ENCODE data around the gene UGT3A2. TPM values are rescaled to one million over a fixed set of nuclear protein-coding genes. Genes with fewer than 3 reads are reported as not detected.
"Not testable (repeated sequence)": the region's sequence is repeated elsewhere in the genome, so short reads cannot be mapped to it uniquely, and the experiment has no call there.

UGT3A2 gene
- total RNA-seq, 1 experiment from 2014 or later: not detected

DNA sequence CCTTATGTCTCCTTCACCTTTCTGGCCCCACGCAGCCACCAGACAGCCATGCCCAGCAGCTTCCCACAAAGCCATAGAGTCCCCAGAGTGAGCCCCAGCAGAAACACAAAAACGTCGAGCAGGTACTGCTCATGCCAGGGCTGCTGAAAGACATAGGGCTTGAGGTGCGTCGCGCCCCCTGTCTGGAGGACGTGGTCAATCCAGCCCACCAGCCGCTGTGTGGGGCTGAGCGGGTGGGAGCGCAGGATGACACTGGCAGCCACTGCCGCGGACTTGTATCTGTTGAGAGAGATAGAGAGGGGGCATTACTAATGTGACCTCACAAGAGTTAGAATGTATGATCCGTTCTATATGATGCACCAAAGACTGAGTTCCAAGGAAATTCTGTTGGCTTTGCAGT is 31.0 kb downstream of the UGT3A2 start:
- Histone ChIP-seq H4K20me1 (ENCODE audit: insufficient read depth) (no peaks in the 10 kb centered on the region), H2AFZ (no peak overlapping the region), H3K27me3 (ENCODE audit: insufficient read depth, low read depth) (peaks cover 32% of the 10 kb centered on the region), H3K79me2 (ENCODE audit: low read depth) (no peaks in the 10 kb centered on the region), H3K9me3 (ENCODE audit: insufficient read depth, low read depth) (no peaks in the 10 kb centered on the region), H3F3A (ENCODE audit: insufficient read depth, low read depth) (no peaks in the 10 kb centered on the region), H3K27ac (no peak overlapping the region), H3K36me3 (ENCODE audit: low read depth) (no peaks in the 10 kb centered on the region), H3K4me3 (no peak overlapping the region), H3K4me1 (replicated peaks; ENCODE audit: insufficient read depth) (no peaks in the 10 kb centered on the region), H3K9me2 (ENCODE audit: insufficient read depth) (no peaks in the 10 kb centered on the region; the same call in 1 of the 2 replicates), H3K4me2 (no peak overlapping the region)
- no peak for TF ChIP-seq EZH2 (IDR thresholded peaks at IDR 0.05; ENCODE audit: low read depth)
- TF ChIP-seq, protein P1, sequence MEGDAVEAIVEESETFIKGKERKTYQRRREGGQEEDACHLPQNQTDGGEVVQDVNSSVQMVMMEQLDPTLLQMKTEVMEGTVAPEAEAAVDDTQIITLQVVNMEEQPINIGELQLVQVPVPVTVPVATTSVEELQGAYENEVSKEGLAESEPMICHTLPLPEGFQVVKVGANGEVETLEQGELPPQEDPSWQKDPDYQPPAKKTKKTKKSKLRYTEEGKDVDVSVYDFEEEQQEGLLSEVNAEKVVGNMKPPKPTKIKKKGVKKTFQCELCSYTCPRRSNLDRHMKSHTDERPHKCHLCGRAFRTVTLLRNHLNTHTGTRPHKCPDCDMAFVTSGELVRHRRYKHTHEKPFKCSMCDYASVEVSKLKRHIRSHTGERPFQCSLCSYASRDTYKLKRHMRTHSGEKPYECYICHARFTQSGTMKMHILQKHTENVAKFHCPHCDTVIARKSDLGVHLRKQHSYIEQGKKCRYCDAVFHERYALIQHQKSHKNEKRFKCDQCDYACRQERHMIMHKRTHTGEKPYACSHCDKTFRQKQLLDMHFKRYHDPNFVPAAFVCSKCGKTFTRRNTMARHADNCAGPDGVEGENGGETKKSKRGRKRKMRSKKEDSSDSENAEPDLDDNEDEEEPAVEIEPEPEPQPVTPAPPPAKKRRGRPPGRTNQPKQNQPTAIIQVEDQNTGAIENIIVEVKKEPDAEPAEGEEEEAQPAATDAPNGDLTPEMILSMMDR (conservative IDR thresholded peaks at IDR 0.05): no peak
- BruUV-seq (replicated peaks): no TSS peak
- CTCF ChIA-PET: no interaction called here
- intact Hi-C loops (cut with micrococcal nuclease; ENCODE audit: unreplicated experiment): no loop called here
- POLR2A ChIA-PET (ENCODE audit: unreplicated experiment): no interaction called here
- DNase-seq: no peak

DNA sequence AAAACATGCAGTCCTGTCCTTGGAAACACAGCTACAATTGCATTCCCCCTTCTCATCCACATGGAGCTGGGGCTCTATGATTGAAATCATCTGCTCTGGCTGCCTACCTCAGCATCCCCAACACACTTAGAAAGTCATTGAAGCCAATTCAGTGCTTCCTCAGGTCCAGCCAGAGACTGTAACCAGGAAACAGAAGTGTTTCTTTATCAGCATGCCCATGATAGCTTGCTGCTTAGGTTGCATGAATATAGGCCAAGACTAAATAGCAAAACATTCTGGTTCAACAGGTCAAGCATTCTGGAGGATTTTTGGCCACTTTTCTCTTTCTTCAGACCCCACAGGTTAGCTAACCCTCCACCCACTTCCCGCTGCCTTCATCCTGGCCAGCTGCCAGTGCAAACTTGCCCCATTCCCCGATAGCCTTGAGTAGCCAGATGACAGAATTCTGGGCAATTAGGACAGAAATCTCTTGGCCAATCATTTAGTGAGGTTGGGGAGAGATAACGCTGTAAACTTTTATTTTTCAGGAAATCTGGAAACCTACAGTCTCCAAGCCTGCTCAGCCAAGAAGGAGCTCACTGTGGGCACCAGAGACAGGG is 32.0 kb downstream of the UGT3A2 start:
- H3K27me3 ChIP-seq (ENCODE audit: insufficient read depth, low read depth): peaks cover 39% of the 10 kb centered on the region
- H2AFZ ChIP-seq; H4K20me1 ChIP-seq (ENCODE audit: insufficient read depth); H3K9me2 ChIP-seq (ENCODE audit: insufficient read depth); H3K27ac ChIP-seq; intact Hi-C loops (cut with micrococcal nuclease; ENCODE audit: unreplicated experiment); H3K36me3 ChIP-seq (ENCODE audit: low read depth); CTCF ChIA-PET; H3K4me3 ChIP-seq; H3K4me2 ChIP-seq; BruUV-seq (replicated peaks); POLR2A ChIA-PET (ENCODE audit: unreplicated experiment); H3F3A ChIP-seq (ENCODE audit: insufficient read depth, low read depth); H3K4me1 ChIP-seq (replicated peaks; ENCODE audit: insufficient read depth); DNase-seq; H3K79me2 ChIP-seq (ENCODE audit: low read depth); H3K9me3 ChIP-seq (ENCODE audit: insufficient read depth, low read depth): not testable (repeated sequence)

DNA sequence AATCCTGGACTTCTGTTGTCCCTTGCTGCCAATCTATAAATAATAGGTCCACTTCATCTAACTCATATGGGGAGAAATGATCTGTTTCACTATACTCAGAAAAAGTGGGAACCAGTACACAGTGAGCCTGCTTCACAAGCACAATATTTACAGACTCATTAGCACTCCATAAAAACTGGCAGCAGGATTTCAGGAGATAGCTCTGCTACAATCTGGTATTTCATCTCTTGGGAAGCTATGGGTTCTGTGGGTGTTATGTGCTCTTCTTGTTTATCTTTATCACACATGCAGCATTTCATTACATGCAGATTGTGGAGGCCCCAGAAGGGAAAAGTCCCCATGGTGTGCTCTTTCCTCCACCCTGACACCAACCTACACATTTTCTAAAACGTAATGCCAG is 33.2 kb downstream of the UGT3A2 start:
- intact Hi-C loops (cut with micrococcal nuclease; ENCODE audit: unreplicated experiment): no loop called here
- ChIA-PET CTCF (no interaction called here), POLR2A (ENCODE audit: unreplicated experiment) (no interaction called here)
- TF ChIP-seq EZH2 (IDR thresholded peaks at IDR 0.05; ENCODE audit: low read depth): no peak
- TF ChIP-seq, protein P1 (conservative IDR thresholded peaks at IDR 0.05): no peak
- Histone ChIP-seq H2AFZ (no peak overlapping the region), H3K9me2 (ENCODE audit: insufficient read depth) (no peaks in the 10 kb centered on the region; the same call in 1 of the 2 replicates), H3K4me1 (replicated peaks; ENCODE audit: insufficient read depth) (no peaks in the 10 kb centered on the region), H4K20me1 (ENCODE audit: insufficient read depth) (no peaks in the 10 kb centered on the region), H3K4me2 (no peak overlapping the region), H3K9me3 (ENCODE audit: insufficient read depth, low read depth) (no peaks in the 10 kb centered on the region), H3F3A (ENCODE audit: insufficient read depth, low read depth) (no peaks in the 10 kb centered on the region), H3K79me2 (ENCODE audit: low read depth) (no peaks in the 10 kb centered on the region), H3K27me3 (ENCODE audit: insufficient read depth, low read depth) (peaks cover 45% of the 10 kb centered on the region), H3K27ac (no peak overlapping the region), H3K4me3 (no peak overlapping the region), H3K36me3 (ENCODE audit: low read depth) (no peaks in the 10 kb centered on the region)
- no TSS peak for BruUV-seq (replicated peaks)
- no peak for DNase-seq

DNA sequence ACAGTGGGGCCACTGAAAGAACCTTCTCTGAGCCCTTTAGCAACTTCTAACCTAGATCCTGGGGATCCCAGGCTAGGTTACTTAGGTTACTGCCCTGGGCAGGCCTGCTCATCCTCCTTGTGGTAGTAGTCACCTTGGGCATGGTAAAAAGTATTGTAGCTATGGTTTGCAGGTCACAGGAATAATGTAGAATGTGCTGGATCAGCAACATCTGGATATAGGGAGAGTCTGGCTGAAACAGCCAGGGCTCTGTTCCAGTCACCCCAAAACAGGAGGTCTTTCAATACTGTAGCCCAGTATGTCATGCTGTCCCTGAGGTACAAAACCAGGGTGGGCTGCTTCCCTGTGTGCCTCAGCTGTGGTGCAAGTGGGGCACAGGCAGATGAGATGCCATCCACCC is 33.6 kb downstream of the UGT3A2 start:
- Histone ChIP-seq H3K9me3 (ENCODE audit: insufficient read depth, low read depth) (no peaks in the 10 kb centered on the region), H3K27me3 (ENCODE audit: insufficient read depth, low read depth) (peaks cover 45% of the 10 kb centered on the region), H3K4me3 (no peak overlapping the region), H3K9me2 (ENCODE audit: insufficient read depth) (no peaks in the 10 kb centered on the region; the same call in 1 of the 2 replicates), H3K36me3 (ENCODE audit: low read depth) (no peaks in the 10 kb centered on the region), H4K20me1 (ENCODE audit: insufficient read depth) (no peaks in the 10 kb centered on the region), H3K4me2 (no peak overlapping the region), H3K79me2 (ENCODE audit: low read depth) (no peaks in the 10 kb centered on the region), H2AFZ (no peak overlapping the region), H3F3A (ENCODE audit: insufficient read depth, low read depth) (no peaks in the 10 kb centered on the region), H3K27ac (no peak overlapping the region), H3K4me1 (replicated peaks; ENCODE audit: insufficient read depth) (no peaks in the 10 kb centered on the region)
- no TSS peak for BruUV-seq (replicated peaks)
- TF ChIP-seq EZH2 (IDR thresholded peaks at IDR 0.05; ENCODE audit: low read depth): no peak
- TF ChIP-seq, protein P1 (conservative IDR thresholded peaks at IDR 0.05): no peak
- no peak for DNase-seq
- intact Hi-C loops (cut with micrococcal nuclease; ENCODE audit: unreplicated experiment): no loop called here
- CTCF ChIA-PET: no interaction called here
- POLR2A ChIA-PET (ENCODE audit: unreplicated experiment): no interaction called here
